ENCODE measurements around the gene SLC40A1. TPM values are rescaled to one million over a fixed set of nuclear protein-coding genes. Genes with fewer than 3 reads are reported as not detected.

SLC40A1 gene
- total RNA-seq, 1 experiment from 2014 or later, result 109 TPM

- no peak overlapping the region for H3K4me3 Mint-ChIP-seq (ENCODE audit: unreplicated experiment)
- peaks cover 37% of the 10 kb centered on the region for H3K4me1 Mint-ChIP-seq (ENCODE audit: low read depth, unreplicated experiment)
- H3K27me3 ChIP-seq (replicated peaks; ENCODE audit: control insufficient read depth, insufficient read depth, low read length), result no peaks in the 10 kb centered on the region
- BruUV-seq (replicated peaks), result no TSS peak
- POLR2A ChIA-PET, result no interaction called here
- H3K27ac Mint-ChIP-seq (ENCODE audit: unreplicated experiment), result no peak overlapping the region
- no peak overlapping the region for H3K4me3 ChIP-seq (ENCODE audit: low read depth, low read length)
- H3K36me3 Mint-ChIP-seq (ENCODE audit: insufficient read depth, unreplicated experiment), result no peaks in the 10 kb centered on the region
- no peaks in the 10 kb centered on the region for H3K9me3 ChIP-seq
- CTCF ChIA-PET, result no interaction called here
- no peaks in the 10 kb centered on the region for H3K36me3 ChIP-seq (ENCODE audit: control insufficient read depth, insufficient read depth, low read length)
- no peaks in the 10 kb centered on the region for H3K27me3 Mint-ChIP-seq (ENCODE audit: insufficient read depth, unreplicated experiment)
- H3K4me1 ChIP-seq, result peaks cover 11% of the 10 kb centered on the region
- H3K9me3 Mint-ChIP-seq (ENCODE audit: unreplicated experiment), result peaks cover 17% of the 10 kb centered on the region
- intact Hi-C loops (cut with micrococcal nuclease; ENCODE audit: unreplicated experiment), result no loop called here
- no peak for TF ChIP-seq CTCF (IDR thresholded peaks at IDR 0.05; ENCODE audit: insufficient read depth in 1 of 2, low read depth in 1 of 2, low read length in 1 of 2, severe bottlenecking in 1 of 2, unreplicated experiment in 1 of 2)
- no peak for DNase-seq
These were observed 45.4 kb downstream of the SLC40A1 start for GRCh38 chr2:189534854-189535832.

DNA sequence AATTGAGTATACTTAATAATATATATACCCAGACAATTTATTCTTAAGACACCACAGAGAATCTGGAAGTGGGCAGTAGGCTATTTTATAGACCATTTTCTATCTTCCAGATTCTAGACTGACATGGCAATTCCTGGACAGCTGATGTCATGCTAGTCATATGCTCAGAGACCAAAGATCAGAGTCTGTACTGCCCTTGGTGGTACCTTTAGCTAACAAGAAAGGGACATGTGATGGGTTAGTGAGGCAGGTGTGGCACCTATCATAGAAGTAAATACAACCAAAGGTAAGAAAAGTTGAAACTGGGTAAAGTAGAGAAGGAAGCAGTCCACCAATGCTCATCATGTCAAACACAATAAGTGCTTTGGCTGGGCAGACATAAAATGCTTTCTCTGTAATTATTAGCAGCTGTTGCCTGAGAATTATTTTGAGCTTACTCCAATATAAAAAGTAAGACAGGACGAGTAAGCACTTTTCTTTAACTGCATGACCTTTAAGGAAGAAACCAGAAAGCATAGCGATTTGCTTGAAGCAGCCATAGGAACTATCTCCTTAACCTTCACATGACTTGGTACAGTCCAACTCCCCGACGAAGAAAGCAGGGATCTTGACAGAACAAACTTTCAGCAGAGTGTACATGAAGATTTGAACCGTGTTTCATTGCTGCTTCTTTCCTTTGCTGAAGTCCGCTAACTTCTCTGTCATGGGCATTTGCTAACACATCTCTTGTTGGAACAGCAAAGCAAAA is 47.1 kb downstream of the SLC40A1 start:
- no peaks in the 10 kb centered on the region for H3K27me3 ChIP-seq (replicated peaks; ENCODE audit: control insufficient read depth, insufficient read depth, low read length)
- ChIA-PET POLR2A (no interaction called here), CTCF (no interaction called here)
- Mint-ChIP-seq H3K4me3 (ENCODE audit: unreplicated experiment) (no peak overlapping the region), H3K27ac (ENCODE audit: unreplicated experiment) (no peak overlapping the region), H3K4me1 (ENCODE audit: low read depth, unreplicated experiment) (peaks cover 35% of the 10 kb centered on the region), H3K9me3 (ENCODE audit: unreplicated experiment) (peaks cover 20% of the 10 kb centered on the region), H3K36me3 (ENCODE audit: insufficient read depth, unreplicated experiment) (no peaks in the 10 kb centered on the region), H3K27me3 (ENCODE audit: insufficient read depth, unreplicated experiment) (no peaks in the 10 kb centered on the region)
- H3K36me3 ChIP-seq (ENCODE audit: control insufficient read depth, insufficient read depth, low read length), result no peaks in the 10 kb centered on the region
- BruUV-seq (replicated peaks), result no TSS peak
- peaks cover 16% of the 10 kb centered on the region for H3K4me1 ChIP-seq
- H3K9me3 ChIP-seq, result no peaks in the 10 kb centered on the region
- no peak for TF ChIP-seq CTCF (IDR thresholded peaks at IDR 0.05; ENCODE audit: insufficient read depth in 1 of 2, low read depth in 1 of 2, low read length in 1 of 2, severe bottlenecking in 1 of 2, unreplicated experiment in 1 of 2)
- DNase-seq, result no peak
- intact Hi-C loops (cut with micrococcal nuclease; ENCODE audit: unreplicated experiment), result no loop called here
- H3K4me3 ChIP-seq (ENCODE audit: low read depth, low read length), result no peak overlapping the region

- Histone ChIP-seq H3K36me3 (ENCODE audit: control insufficient read depth, insufficient read depth, low read length) (no peaks in the 10 kb centered on the region), H3K4me3 (ENCODE audit: low read depth, low read length) (no peak overlapping the region), H3K9me3 (no peaks in the 10 kb centered on the region), H3K4me1 (peaks cover 27% of the 10 kb centered on the region), H3K27me3 (replicated peaks; ENCODE audit: control insufficient read depth, insufficient read depth, low read length) (no peaks in the 10 kb centered on the region)
- CTCF ChIA-PET, result no interaction called here
- TF ChIP-seq CTCF (IDR thresholded peaks at IDR 0.05; ENCODE audit: insufficient read depth in 1 of 2, low read depth in 1 of 2, low read length in 1 of 2, severe bottlenecking in 1 of 2, unreplicated experiment in 1 of 2), result no peak
- intact Hi-C loops (cut with micrococcal nuclease; ENCODE audit: unreplicated experiment), result no loop called here
- H3K4me3 Mint-ChIP-seq (ENCODE audit: unreplicated experiment), result no peak overlapping the region
- peaks cover 14% of the 10 kb centered on the region for H3K9me3 Mint-ChIP-seq (ENCODE audit: unreplicated experiment)
- no peaks in the 10 kb centered on the region for H3K27me3 Mint-ChIP-seq (ENCODE audit: insufficient read depth, unreplicated experiment)
- BruUV-seq (replicated peaks), result no TSS peak
- no peaks in the 10 kb centered on the region for H3K36me3 Mint-ChIP-seq (ENCODE audit: insufficient read depth, unreplicated experiment)
- peaks cover 15% of the 10 kb centered on the region for H3K4me1 Mint-ChIP-seq (ENCODE audit: low read depth, unreplicated experiment)
- DNase-seq, result no peak
- POLR2A ChIA-PET, result no interaction called here
- no peak overlapping the region for H3K27ac Mint-ChIP-seq (ENCODE audit: unreplicated experiment)
These were observed 49.5 kb downstream of the SLC40A1 start for GRCh38 chr2:189530965-189531637.

All from Caco-2 (cell line).